Cardiac muscle cell (in vitro differentiated cells and primary cell): ENCODE measurements around the gene FBXW8. TPM values are rescaled to one million over a fixed set of nuclear protein-coding genes. Genes with fewer than 3 reads are reported as not detected.

Source experiments
- DNase-seq, 2 donors: peaks; one replicate each; pipeline versions ENCODE4 v3.0.0 to v3.0.0-alpha.2; 2010 to 2017; ENCODE audit warnings: low read depth in 1 of 2, low spot score in 1 of 2
- H3K27ac ChIP-seq: fragments of 200-600 bp; sonication (generic); 2 replicates; pipeline ENCODE4 v1.5.1; 2016
- H3K27me3 ChIP-seq: fragments of 200-600 bp; sonication (generic); 2 replicates; pipeline ENCODE4 v1.6.0; 2016; ENCODE audit warnings: control low read depth
- H3K36me3 ChIP-seq: fragments of 200-600 bp; sonication (generic); 2 replicates; pipeline ENCODE4 v1.5.1; 2016; ENCODE audit warnings: control low read depth
- H3K4me1 ChIP-seq: fragments of 200-600 bp; sonication (generic); 2 replicates; pipeline ENCODE4 v1.8.1; 2017; ENCODE audit warnings: low read depth, mild to moderate bottlenecking, mixed run types
- H3K4me3 ChIP-seq: fragments of 200-600 bp; sonication (generic); 2 replicates; pipeline ENCODE4 v1.5.1; 2016; ENCODE audit warnings: mild to moderate bottlenecking
- H3K9me3 ChIP-seq: fragments of 200-600 bp; sonication (generic); 2 replicates; pipeline ENCODE4 v1.5.1; 2017; ENCODE audit warnings: low read depth, mild to moderate bottlenecking, control low read depth
- polyA plus RNA-seq: library from polyadenylated mRNA; unstranded; fragments of >200 nt; fragmentation: Nextera tagmentation; extraction: Ambion mirVana; gene quantifications from 2 replicates; pipeline ENCODE4 v1.2.1, GENCODE V29; 2016
- total RNA-seq: library from RNA; depleted of rRNA; stranded (reverse); fragments of >200 nt; gene quantifications from 2 replicates; pipeline ENCODE4 v1.2.3, GENCODE V29; 2016
- TF ChIP-seq, protein P1 (sequence below): IDR thresholded peaks from 2 replicates; pipeline ENCODE4 v1.5.1; 2012; ENCODE audit warnings: low read depth, mild to moderate bottlenecking, low read length

Gene FBXW8
- total and polyA plus RNA-seq, 2 experiments from 2014 or later: 15.3 to 25.7 TPM

DNA sequence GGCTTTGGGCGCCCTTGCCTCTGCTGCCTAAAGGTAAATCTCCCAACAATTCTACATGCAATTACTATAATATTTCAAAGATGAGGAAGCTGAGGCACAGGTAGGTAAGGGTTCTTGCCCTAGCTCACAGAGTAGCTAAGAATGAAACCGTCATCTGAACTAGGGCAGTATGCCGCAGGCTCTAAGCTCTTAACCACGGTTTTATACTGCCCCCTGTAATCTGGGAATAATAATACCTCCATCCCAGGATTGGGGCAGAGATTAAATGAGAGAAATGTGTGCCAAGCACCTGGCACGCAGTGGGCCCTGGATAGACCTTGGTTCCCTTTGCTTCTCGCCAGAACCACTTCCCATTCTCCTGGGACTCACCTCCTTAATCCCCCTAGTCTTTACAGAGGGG is 28.0 kb upstream of the FBXW8 start:
- Histone ChIP-seq H3K27me3 (peaks cover 83% of the 10 kb centered on the region), H3K4me1 (peaks cover 15% of the 10 kb centered on the region), H3K4me3 (no peak overlapping the region), H3K27ac (no peak overlapping the region), H3K36me3 (no peaks in the 10 kb centered on the region), H3K9me3 (no peaks in the 10 kb centered on the region)
- TF ChIP-seq, protein P1, sequence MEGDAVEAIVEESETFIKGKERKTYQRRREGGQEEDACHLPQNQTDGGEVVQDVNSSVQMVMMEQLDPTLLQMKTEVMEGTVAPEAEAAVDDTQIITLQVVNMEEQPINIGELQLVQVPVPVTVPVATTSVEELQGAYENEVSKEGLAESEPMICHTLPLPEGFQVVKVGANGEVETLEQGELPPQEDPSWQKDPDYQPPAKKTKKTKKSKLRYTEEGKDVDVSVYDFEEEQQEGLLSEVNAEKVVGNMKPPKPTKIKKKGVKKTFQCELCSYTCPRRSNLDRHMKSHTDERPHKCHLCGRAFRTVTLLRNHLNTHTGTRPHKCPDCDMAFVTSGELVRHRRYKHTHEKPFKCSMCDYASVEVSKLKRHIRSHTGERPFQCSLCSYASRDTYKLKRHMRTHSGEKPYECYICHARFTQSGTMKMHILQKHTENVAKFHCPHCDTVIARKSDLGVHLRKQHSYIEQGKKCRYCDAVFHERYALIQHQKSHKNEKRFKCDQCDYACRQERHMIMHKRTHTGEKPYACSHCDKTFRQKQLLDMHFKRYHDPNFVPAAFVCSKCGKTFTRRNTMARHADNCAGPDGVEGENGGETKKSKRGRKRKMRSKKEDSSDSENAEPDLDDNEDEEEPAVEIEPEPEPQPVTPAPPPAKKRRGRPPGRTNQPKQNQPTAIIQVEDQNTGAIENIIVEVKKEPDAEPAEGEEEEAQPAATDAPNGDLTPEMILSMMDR: peak; percentile 30
- peak in 1 of 2 donors; percentile 54 for DNase-seq

DNA sequence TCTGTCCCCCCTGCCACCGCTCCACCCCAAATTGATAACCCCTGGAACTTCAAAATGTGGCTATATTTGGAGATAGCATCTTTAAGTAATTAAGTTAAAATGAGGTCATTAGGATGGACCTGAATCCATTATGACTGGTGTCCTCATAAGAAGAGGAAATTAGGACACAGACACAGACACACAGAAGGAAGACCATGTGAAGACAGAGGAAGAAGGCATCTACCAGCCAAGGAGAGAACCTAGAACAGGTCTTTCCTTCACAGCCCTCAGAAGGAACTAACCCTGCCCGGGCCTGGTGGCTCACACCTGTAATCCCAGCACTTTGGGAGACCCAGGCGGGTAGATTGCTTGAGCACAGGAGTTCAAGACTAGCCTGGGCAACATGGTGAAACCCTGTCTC is 25.9 kb upstream of the FBXW8 start:
- Histone ChIP-seq H3K36me3 (no peaks in the 10 kb centered on the region), H3K4me3 (no peak overlapping the region), H3K27ac (no peak overlapping the region), H3K9me3 (no peaks in the 10 kb centered on the region), H3K4me1 (peaks cover 3% of the 10 kb centered on the region), H3K27me3 (peaks cover 69% of the 10 kb centered on the region)
- TF ChIP-seq, protein P1: no peak
- DNase-seq: no peak

DNA sequence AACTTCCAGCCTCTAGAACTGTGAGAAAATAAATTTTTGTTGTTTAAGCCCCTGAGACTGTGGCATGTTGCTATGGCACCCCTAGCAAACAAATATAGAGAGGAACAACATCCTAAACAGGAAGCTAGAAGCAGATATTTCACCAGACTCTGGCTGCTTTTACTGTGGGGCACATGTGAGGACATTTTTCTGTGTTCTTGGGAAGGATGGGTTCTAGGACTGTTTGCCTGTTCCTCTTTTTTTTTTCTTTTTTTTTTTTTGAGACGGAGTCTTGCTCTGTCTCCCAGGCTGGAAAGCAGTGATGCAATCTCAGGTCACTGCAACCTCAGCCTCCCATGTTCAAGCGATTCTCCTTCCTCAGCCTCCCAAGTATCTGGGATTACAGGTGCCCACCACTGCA is 25.3 kb upstream of the FBXW8 start:
- TF ChIP-seq, protein P1: no peak
- Histone ChIP-seq H3K27me3 (peaks cover 62% of the 10 kb centered on the region), H3K27ac (no peak overlapping the region), H3K9me3 (no peaks in the 10 kb centered on the region), H3K4me3 (no peak overlapping the region), H3K36me3 (no peaks in the 10 kb centered on the region), H3K4me1 (peaks cover 3% of the 10 kb centered on the region)
- peak in 1 of 2 donors; percentile 19 for DNase-seq

DNA sequence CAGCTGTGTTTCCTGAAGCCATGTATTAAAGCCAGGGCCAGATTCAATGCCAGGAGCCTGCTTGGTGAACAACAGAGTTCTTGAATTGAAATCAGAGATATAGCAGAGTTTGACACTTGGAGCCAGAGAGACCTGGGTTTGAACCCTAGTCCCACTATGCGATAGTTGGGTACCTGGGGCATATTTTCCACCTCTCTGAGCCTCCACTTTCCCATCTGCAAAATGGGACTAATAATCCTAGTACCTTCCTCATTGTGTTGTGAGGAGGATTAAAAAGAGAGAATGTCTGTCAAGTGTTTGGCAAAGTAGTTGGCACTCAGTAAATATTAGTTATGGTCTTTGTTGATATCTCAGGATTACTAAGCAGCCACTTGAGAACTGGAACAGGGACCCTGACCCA is 23.5 kb upstream of the FBXW8 start:
- no peak overlapping the region for H3K4me3 ChIP-seq
- no peak overlapping the region for H3K27ac ChIP-seq

DNA sequence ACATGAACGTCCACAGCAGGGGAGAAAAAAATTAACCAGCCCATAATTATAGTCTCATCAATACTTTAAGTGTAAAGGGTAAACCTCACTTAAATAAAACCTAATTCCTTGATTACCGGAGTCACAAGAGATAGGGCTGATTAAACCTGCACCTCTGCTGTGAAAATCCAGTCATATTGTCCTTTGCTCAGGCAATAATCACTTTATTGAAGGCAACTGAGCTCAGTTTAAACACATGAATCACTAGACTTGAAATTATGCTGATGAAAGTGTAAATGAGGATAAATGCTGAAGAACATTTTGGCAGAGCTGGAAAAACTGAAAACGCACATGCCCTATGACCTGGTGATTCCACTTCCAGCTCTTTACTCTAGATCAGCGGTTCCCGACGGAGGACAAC is 22.9 kb upstream of the FBXW8 start:
- Histone ChIP-seq H3K27me3 (peaks cover 40% of the 10 kb centered on the region), H3K27ac (no peak overlapping the region), H3K4me3 (no peak overlapping the region), H3K36me3 (no peaks in the 10 kb centered on the region), H3K9me3 (no peaks in the 10 kb centered on the region), H3K4me1 (no peaks in the 10 kb centered on the region)
- no peak for DNase-seq
- TF ChIP-seq, protein P1: no peak

More for the DNA sequence above, 23.5 kb upstream of the FBXW8 start:
- TF ChIP-seq, protein P1: no peak
- Histone ChIP-seq H3K27me3 (peaks cover 47% of the 10 kb centered on the region), H3K9me3 (no peaks in the 10 kb centered on the region), H3K4me1 (no peaks in the 10 kb centered on the region), H3K36me3 (no peaks in the 10 kb centered on the region)
- DNase-seq: no peak

DNA sequence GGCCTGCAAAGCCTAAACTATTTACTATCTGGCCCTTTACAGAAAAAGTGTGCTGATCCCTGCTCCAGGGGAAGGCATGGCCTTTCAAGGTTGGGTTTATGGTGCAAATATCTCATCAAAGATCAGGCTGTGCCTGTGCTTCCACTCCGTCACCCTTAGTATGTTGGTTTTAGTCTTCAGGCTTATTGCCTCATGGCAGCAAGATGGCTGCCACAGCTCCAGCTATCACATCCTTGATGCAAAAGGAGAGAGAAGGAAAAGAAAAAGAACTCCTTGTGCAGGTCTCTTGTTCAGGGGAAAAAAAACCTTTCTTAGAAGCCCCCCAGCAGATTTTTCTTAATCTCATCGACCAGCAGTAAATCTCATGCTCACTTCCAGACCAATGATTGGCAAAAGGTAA is 20.4 kb upstream of the FBXW8 start:
- Histone ChIP-seq H3K4me1 (no peaks in the 10 kb centered on the region), H3K9me3 (no peaks in the 10 kb centered on the region), H3K27me3 (peaks cover 17% of the 10 kb centered on the region), H3K27ac (no peak overlapping the region), H3K36me3 (no peaks in the 10 kb centered on the region), H3K4me3 (no peak overlapping the region)
- TF ChIP-seq, protein P1: no peak
- no peak for DNase-seq
